ENCODE data around the gene UBE2J2.

GRCh38 chr1:1318777-1319645 lies 45.4 kb upstream of the UBE2J2 start:
- TF ChIP-seq CTCF (IDR thresholded peaks at IDR 0.05; ENCODE audit: borderline replicate concordance, extremely low read depth, low read length, poor library complexity, severe bottlenecking) (no peak), EZH2 (IDR thresholded peaks at IDR 0.05; ENCODE audit: borderline replicate concordance, low read depth, low read length, severe bottlenecking) (no peak)

All from DND-41 (cell line).